GM13976 (cell line): ENCODE results near the gene OCEL1.
A peak's percentile ranks its signal among the peaks of the same experiment; 100 is the strongest.

Experiments
- DNase-seq: peaks from one replicate; pipeline ENCODE4 v3.0.0; 2012; ENCODE audit warnings: low spot score
- CTCF ChIP-seq: IDR thresholded peaks from 2 replicates; pipeline ENCODE4 v1.5.1; 2012; ENCODE audit warnings: borderline replicate concordance, mild to moderate bottlenecking; ENCODE audit not compliant: insufficient read depth; ENCODE audit errors: extremely low read depth, missing control alignments, control extremely low read depth
- in situ Hi-C: fragments of 300-500 bp; cut with MboI; formaldehyde crosslinking; loops from one replicate; pipeline ENCODE4 v1.12.0; 2022; ENCODE audit warnings: low sequenced_read_pairs, mixed read lengths, inconsistent platforms; ENCODE audit not compliant: unreplicated experiment

The OCEL1 gene

GRCh38 chr19:17260842-17261325, 34.9 kb downstream of the OCEL1 start:
- DNase-seq, result peak; percentile 95
- TF ChIP-seq CTCF, result peak; percentile 91

DNA sequence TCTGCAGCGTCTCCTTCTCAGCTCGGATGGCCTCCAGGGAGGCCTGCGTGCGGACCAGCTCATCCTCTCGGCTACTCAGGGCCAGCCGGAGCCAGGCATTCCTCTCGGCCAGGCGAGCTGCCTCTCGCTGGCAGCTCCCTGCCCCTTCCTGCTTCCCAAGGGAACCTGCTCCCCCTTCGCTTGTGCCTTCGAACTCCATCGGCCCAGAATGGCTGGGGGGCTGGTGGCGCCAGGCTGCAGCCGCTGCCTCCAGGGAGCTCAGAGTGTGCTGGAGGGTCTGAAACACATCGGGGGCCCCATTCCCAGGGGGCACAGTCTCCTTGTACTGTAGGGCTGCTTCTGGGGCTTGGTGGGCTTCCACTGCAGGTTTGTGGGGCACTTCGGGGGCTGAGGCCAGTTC, 36.5 kb downstream of the OCEL1 start:
- no peak for TF ChIP-seq CTCF
- DNase-seq, result no peak
- in situ Hi-C loops, result no loop called here

More at GRCh38 chr19:17260842-17261325, 34.9 kb downstream of the OCEL1 start:
- in situ Hi-C loops, result no loop called here

GRCh38 chr19:17263712-17264640, 38.0 kb downstream of the OCEL1 start:
- in situ Hi-C loops, result no loop called here
- TF ChIP-seq CTCF, result no peak
- DNase-seq, result no peak

DNA sequence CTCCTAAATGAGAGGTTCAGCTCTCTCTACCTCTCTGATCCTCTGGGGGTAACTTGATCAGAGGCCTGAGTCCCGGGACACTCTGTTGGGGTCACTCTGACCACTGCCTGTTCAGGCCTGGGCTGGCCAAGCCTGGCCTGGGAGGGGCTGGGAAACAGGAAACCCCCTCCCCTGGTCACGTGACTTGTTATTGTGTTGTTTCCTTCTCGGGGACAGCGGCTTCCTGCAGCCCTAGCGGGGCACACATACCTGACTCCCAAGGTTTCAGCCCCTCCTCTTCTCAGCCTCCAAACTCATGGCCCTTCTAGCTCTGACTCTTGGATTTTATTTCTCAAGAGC, 38.6 kb downstream of the OCEL1 start, which contains the start of gene USHBP1:
Gene USHBP1 (minus strand): TSS at position 105 of the 339 bp plus-strand sequence. CDS start 446 bp downstream, outside the sequence.
- TF ChIP-seq CTCF, result no peak
- DNase-seq, result no peak
- in situ Hi-C loops, result no loop called here

- DNase-seq, result no peak
- in situ Hi-C loops, result no loop called here
- no peak for TF ChIP-seq CTCF
Observed at GRCh38 chr19:17266026-17266425, 40.0 kb downstream of the OCEL1 start.

- no peak for DNase-seq
- in situ Hi-C loops, result no loop called here
- no peak for TF ChIP-seq CTCF
Observed at GRCh38 chr19:17266589-17266974, 40.6 kb downstream of the OCEL1 start.
